ENCODE data around the gene STYK1. TPM values are rescaled to one million over a fixed set of nuclear protein-coding genes. Genes with fewer than 3 reads are reported as not detected.
A peak's percentile ranks its signal among the peaks of the same experiment; 100 is the strongest.

STYK1 gene
- total and polyA plus RNA-seq, 10 of the 15 experiments (the other 5 are each of a cell fraction or from before 2014, with no cell fraction given), result 0.62 to 1.2 (median 0.82) TPM; not detected in 1

- Histone ChIP-seq H3K4me3 (peak overlapping the region; percentile 90), H4K20me1 (ENCODE audit: control insufficient read depth, insufficient read depth) (no peaks in the 10 kb centered on the region), H3K79me2 (ENCODE audit: control insufficient read depth, insufficient read depth, low read length) (peaks cover 68% of the 10 kb centered on the region), H3K9me3 (replicated peaks; ENCODE audit: control insufficient read depth, insufficient read depth, low read length) (no peaks in the 10 kb centered on the region), H3K27me3 (replicated peaks in 1 of 2; ENCODE audit: control insufficient read depth in 2 of 2, insufficient read depth in 2 of 2, low read length in 1 of 2) (0 out of 4 replicates have a peak, but pooled peaks cover 0 to 2% of the 10 kb centered on the region in 2 experiments), H3K9ac (ENCODE audit: control insufficient read depth, insufficient read depth, low read length) (peak overlapping the region; percentile 83), H3K4me2 (ENCODE audit: control insufficient read depth, insufficient read depth) (peak overlapping the region; percentile 68), H3K27ac (ENCODE audit: control insufficient read depth, insufficient read depth) (peak overlapping the region; percentile 26), H2AFZ (ENCODE audit: control insufficient read depth, low read depth, low read length) (peak overlapping the region; percentile 60), H3K36me3 (ENCODE audit: control insufficient read depth in 2 of 2, insufficient read depth in 2 of 2, low read length in 1 of 2) (peaks cover 0 to 7% of the 10 kb centered on the region in 2 experiments; a peak in 1 of 4 replicates), H3K4me1 (ENCODE audit: control insufficient read depth, insufficient read depth, low read length) (0 out of 2 replicates have a peak, but pooled peaks cover 3% of the 10 kb centered on the region)
- TF ChIP-seq ATF7 (IDR thresholded peaks at IDR 0.05; ENCODE audit: low read depth) (no peak), MLLT1 (IDR thresholded peaks at IDR 0.05) (0 out of 2 replicates have a peak, but pooled peaks have one; percentile 6), CEBPZ (IDR thresholded peaks at IDR 0.05; ENCODE audit: low read depth, low read length) (no peak)
- intact Hi-C loops (cut with micrococcal nuclease; ENCODE audit: unreplicated experiment), result loop anchor here (10.0 kb wide), 1 partner anchor 116 kb away; no protein-coding TSS in a partner anchor
- ATAC-seq (0 out of 3 replicates have a peak, but pooled peaks have one; percentile 1), DNase-seq (ENCODE audit: low read depth, low spot score) (no peak), FAIRE-seq (no peak)
- ChIA-PET SMC1A (ENCODE audit: uncharacterized antibody, unreplicated experiment) (interaction anchor here (4.8 kb wide), 1 partner anchor 28 kb away, joined by 35 read pairs; no protein-coding TSS in a partner anchor), RAD21 (ENCODE audit: unreplicated experiment) (no interaction called here), POLR2A (no interaction called here), CTCF (no interaction called here)
- no TSS peak for BruUV-seq (replicated peaks)
- in situ Hi-C loops (cut with MboI), result no loop called here
- 73% methylated on average over 3 of the region's 3 CpGs for WGBS (ENCODE audit: insufficient coverage, insufficient replicate concordance, low lambda C conversion rate, missing lambda C conversion rate)
Measured at GRCh38 chr12:10720974-10721650, 47.3 kb upstream of the STYK1 start.

Data from GM12878 (cell line).